ENCODE measurements around the gene PRKCZ.

Gene PRKCZ

GRCh38 chr1:2224170-2224584 lies 174.0 kb downstream of the PRKCZ start:
- Histone ChIP-seq H3K9me3 (replicated peaks in 1 of 11) (no peaks in the 10 kb centered on the region), H3K27ac (peak overlapping the region in 3 of 11 experiments; percentile 18 to 35 (median 30); a peak in 4 of 22 replicates), H3K4me2 (peak overlapping the region in 6 of 11 experiments; percentile 12 to 99 (median 95); a peak in 12 of 22 replicates), H3K4me1 (peaks cover 13 to 47% (median 34%) of the 10 kb centered on the region in 10 experiments), H3K4me3 (no peak overlapping the region), H4K20me1 (peaks cover 6 to 15% (median 6%) of the 10 kb centered on the region in 11 experiments), H3K36me3 (peaks cover 0 to 1% (median 0%) of the 10 kb centered on the region in 11 experiments; a peak in 5 of 22 replicates), H3K9ac (no peak overlapping the region), H3K27me3 (peaks cover 0 to 24% (median 19%) of the 10 kb centered on the region in 11 experiments; a peak in 17 of 22 replicates)
- no peak for TF ChIP-seq Cebpa-rat (IDR thresholded peaks at IDR 0.05)

GRCh38 chr1:2224631-2225428 lies 174.6 kb downstream of the PRKCZ start:
- no peak overlapping the region for H3K9ac ChIP-seq
- peaks cover 0 to 31% (median 26%) of the 10 kb centered on the region in 11 experiments; a peak in 17 of 22 replicates for H3K27me3 ChIP-seq
- no peaks in the 10 kb centered on the region for H3K9me3 ChIP-seq (replicated peaks in 1 of 11)
- H3K27ac ChIP-seq = peak overlapping the region in 3 of 11 experiments; percentile 18 to 35 (median 30); a peak in 2 of 22 replicates
- H4K20me1 ChIP-seq = peaks cover 12 to 22% (median 13%) of the 10 kb centered on the region in 11 experiments
- no peak overlapping the region for H3K4me3 ChIP-seq
- H3K4me2 ChIP-seq = peak overlapping the region in 7 of 11 experiments; percentile 3 to 99 (median 93); a peak in 12 of 22 replicates
- no peak for TF ChIP-seq Cebpa-rat (IDR thresholded peaks at IDR 0.05)
- H3K4me1 ChIP-seq = peaks cover 19 to 51% (median 39%) of the 10 kb centered on the region in 10 experiments
- peaks cover 0 to 8% (median 4%) of the 10 kb centered on the region in 11 experiments; a peak in 7 of 22 replicates for H3K36me3 ChIP-seq

GRCh38 chr1:2226525-2227345 lies 176.5 kb downstream of the PRKCZ start:
- peaks cover 0 to 27% (median 18%) of the 10 kb centered on the region in 11 experiments; a peak in 10 of 22 replicates for H3K36me3 ChIP-seq

GRCh38 chr1:2227346-2228156 lies 177.3 kb downstream of the PRKCZ start:
- H3K9me3 ChIP-seq (replicated peaks in 1 of 11) = no peaks in the 10 kb centered on the region

More at GRCh38 chr1:2226525-2227345, 176.5 kb downstream of the PRKCZ start:
- Histone ChIP-seq H3K4me1 (peaks cover 38 to 70% (median 57%) of the 10 kb centered on the region in 10 experiments), H3K27ac (peak overlapping the region; percentile 76 to 98 (median 93)), H3K27me3 (peaks cover 0 to 36% (median 31%) of the 10 kb centered on the region in 11 experiments; a peak in 17 of 22 replicates), H3K4me3 (peak overlapping the region; percentile 51 to 89 (median 66)), H3K9ac (peak overlapping the region; percentile 78 to 99 (median 87)), H3K9me3 (replicated peaks in 1 of 11) (no peaks in the 10 kb centered on the region), H4K20me1 (peaks cover 31 to 41% (median 32%) of the 10 kb centered on the region in 11 experiments), H3K4me2 (peak overlapping the region; percentile 87 to 99 (median 97))
- TF ChIP-seq Cebpa-rat (IDR thresholded peaks at IDR 0.05) = no peak

GRCh38 chr1:2228157-2228594 lies 178.0 kb downstream of the PRKCZ start, which contains the start of gene SKI:
SKI (plus strand) TSS chr1:2228319; CDS start chr1:2228767, 448 bp downstream.
- Histone ChIP-seq H3K27ac (peak within 1 kb of the TSS; percentile 84 to 98 (median 93)), H3K36me3 (peaks cover 0 to 39% (median 18%) of the 10 kb centered on the region in 11 experiments; a peak in 10 of 22 replicates), H4K20me1 (peaks cover 46 to 55% (median 46%) of the 10 kb centered on the region in 11 experiments), H3K27me3 (peaks cover 0 to 36% (median 31%) of the 10 kb centered on the region in 11 experiments; a peak in 17 of 22 replicates), H3K9ac (peak within 1 kb of the TSS; percentile 78 to 99 (median 89)), H3K9me3 (replicated peaks in 1 of 11) (no peaks in the 10 kb centered on the region), H3K4me1 (peaks cover 53 to 80% (median 69%) of the 10 kb centered on the region in 10 experiments), H3K4me2 (peak within 1 kb of the TSS; percentile 96 to 100 (median 100)), H3K4me3 (peak within 1 kb of the TSS; percentile 59 to 98 (median 88))
- no peak for TF ChIP-seq Cebpa-rat (IDR thresholded peaks at IDR 0.05)

More at GRCh38 chr1:2227346-2228156, 177.3 kb downstream of the PRKCZ start:
- peak overlapping the region; percentile 51 to 98 (median 88) for H3K4me3 ChIP-seq
- peak overlapping the region; percentile 76 to 98 (median 93) for H3K27ac ChIP-seq
- H3K9ac ChIP-seq = peak overlapping the region; percentile 78 to 99 (median 87)
- peak overlapping the region; percentile 87 to 99 (median 97) for H3K4me2 ChIP-seq
- TF ChIP-seq Cebpa-rat (IDR thresholded peaks at IDR 0.05) = no peak
- peaks cover 0 to 36% (median 31%) of the 10 kb centered on the region in 11 experiments; a peak in 17 of 22 replicates for H3K27me3 ChIP-seq
- peaks cover 39 to 49% (median 40%) of the 10 kb centered on the region in 11 experiments for H4K20me1 ChIP-seq
- H3K4me1 ChIP-seq = peaks cover 46 to 78% (median 66%) of the 10 kb centered on the region in 10 experiments
- H3K36me3 ChIP-seq = peaks cover 0 to 35% (median 18%) of the 10 kb centered on the region in 11 experiments; a peak in 10 of 22 replicates

- Histone ChIP-seq H3K27ac (peak overlapping the region; percentile 41 to 97 (median 80); a peak in 20 of 22 replicates), H3K9ac (peak overlapping the region; percentile 78 to 92 (median 87)), H3K27me3 (peaks cover 0 to 36% (median 31%) of the 10 kb centered on the region in 11 experiments; a peak in 17 of 22 replicates), H3K4me3 (peak overlapping the region; percentile 59 to 98 (median 88)), H3K4me1 (peaks cover 58 to 80% (median 72%) of the 10 kb centered on the region in 10 experiments), H3K36me3 (peaks cover 0 to 39% (median 18%) of the 10 kb centered on the region in 11 experiments; a peak in 10 of 22 replicates), H3K9me3 (replicated peaks in 1 of 11) (no peaks in the 10 kb centered on the region), H4K20me1 (peaks cover 51 to 60% (median 51%) of the 10 kb centered on the region in 11 experiments), H3K4me2 (peak overlapping the region; percentile 96 to 100 (median 100))
- no peak for TF ChIP-seq Cebpa-rat (IDR thresholded peaks at IDR 0.05)
Observed at GRCh38 chr1:2228694-2229036, 178.5 kb downstream of the PRKCZ start.

- H3K4me1 ChIP-seq = peaks cover 63 to 80% (median 74%) of the 10 kb centered on the region in 10 experiments
- H3K27me3 ChIP-seq = peaks cover 0 to 36% (median 31%) of the 10 kb centered on the region in 11 experiments; a peak in 17 of 22 replicates
- peaks cover 56 to 66% (median 57%) of the 10 kb centered on the region in 11 experiments for H4K20me1 ChIP-seq
- peak overlapping the region; percentile 78 to 92 (median 87) for H3K9ac ChIP-seq
- peaks cover 0 to 39% (median 18%) of the 10 kb centered on the region in 11 experiments; a peak in 10 of 22 replicates for H3K36me3 ChIP-seq
- H3K27ac ChIP-seq = peak overlapping the region; percentile 41 to 97 (median 80); a peak in 21 of 22 replicates
- peak overlapping the region; percentile 96 to 100 (median 100) for H3K4me2 ChIP-seq
- H3K9me3 ChIP-seq (replicated peaks in 1 of 11) = no peaks in the 10 kb centered on the region
- TF ChIP-seq Cebpa-rat (IDR thresholded peaks at IDR 0.05) = no peak
- H3K4me3 ChIP-seq = peak overlapping the region; percentile 59 to 98 (median 88)
Observed at GRCh38 chr1:2229037-2229864, 179.0 kb downstream of the PRKCZ start.
